K562 (cell line): ENCODE data around the gene SPRR1A. TPM values are rescaled to one million over a fixed set of nuclear protein-coding genes. Genes with fewer than 3 reads are reported as not detected.

Experiments used
- FIP1L1 ChIP-seq: fragments of 200-400 bp; formaldehyde crosslinking; IDR thresholded peaks from 2 replicates; pipeline ENCODE4 v1.6.1; 2018; ENCODE audit warnings: mild to moderate bottlenecking, low read depth, low read length; ENCODE audit not compliant: poor library complexity, severe bottlenecking
- FOSL1 ChIP-seq: fragments of 200-800 bp; sonication (Bioruptor generic); conservative IDR thresholded peaks from 2 replicates; pipeline ENCODE4 v1.6.1; 2016; ENCODE audit warnings: missing genetic modification characterization, missing compliant biosample characterization
- LEF1 ChIP-seq: fragments of 450-650 bp; IDR thresholded peaks from 2 replicates; pipeline ENCODE4 v1.6.1; 2016; ENCODE audit warnings: mild to moderate bottlenecking
- MYBL2 ChIP-seq, 2 experiments: fragments of 450-650 bp in 1 of 2; sonication (generic) in 1 of 2; formaldehyde crosslinking in 1 of 2; IDR thresholded peaks; 2 replicates each; pipeline versions ENCODE4 v1.6.1 to v1.8.1; 2017 to 2022; ENCODE audit warnings: borderline replicate concordance in 1 of 2, inconsistent platforms in 1 of 2, low read depth in 1 of 2, mild to moderate bottlenecking in 1 of 2, missing genetic modification reagents in 1 of 2, moderate library complexity in 1 of 2
- NELFE ChIP-seq: IDR thresholded peaks from 2 replicates; pipeline ENCODE4 v1.6.1; 2011; ENCODE audit warnings: mild to moderate bottlenecking; ENCODE audit not compliant: insufficient read depth, insufficient read length
- NR0B1 ChIP-seq: fragments of 450-650 bp; IDR thresholded peaks from one replicate; pipeline ENCODE4 v1.6.1; 2018; ENCODE audit warnings: mild to moderate bottlenecking, moderate library complexity; ENCODE audit not compliant: partially characterized antibody
- ZNF175 ChIP-seq: fragments of 200-800 bp; sonication (Bioruptor generic); IDR thresholded peaks from 2 replicates; pipeline ENCODE4 v1.6.1; 2016; ENCODE audit warnings: low read depth, mild to moderate bottlenecking, missing genetic modification characterization, missing compliant biosample characterization
- ZNF311 ChIP-seq: fragments of 250-450 bp; sonication (Bioruptor Pico); IDR thresholded peaks from 2 replicates; pipeline ENCODE4 v1.4.0; 2020; ENCODE audit warnings: mild to moderate bottlenecking, moderate library complexity
- ZNF408 ChIP-seq: fragments of 250-450 bp; sonication (Bioruptor Pico); IDR thresholded peaks from 2 replicates; pipeline ENCODE4 v1.4.0; 2020; ENCODE audit warnings: low read depth, mild to moderate bottlenecking, moderate library complexity
- polyA plus RNA-seq, 8 experiments: library from polyadenylated mRNA; depleted of rRNA in 4 of 8; stranded (reverse) in 5 of 8; unstranded in 3 of 8; fragments of >200 nt; fragmentation: Nextera tagmentation in 2 of 8; fragmentation: Illumina TruSeq in 1 of 8; extraction: Ambion mirVana in 2 of 8; extraction: Trizol in 1 of 8; gene quantifications; 2 replicates each; pipeline versions ENCODE4 v1.2.1 to v1.2.3, GENCODE V29; 2011 to 2014; ENCODE audit warnings: inconsistent platforms in 1 of 8, missing spikeins in 1 of 8
- total RNA-seq, 7 experiments: library from RNA; depleted of rRNA in 6 of 7; stranded (reverse); fragments of >200 nt in 6 of 7; fragmentation: Illumina TruSeq in 2 of 7; extraction: Trizol in 2 of 7; gene quantifications; 2 replicates each; pipeline versions ENCODE4 v1.2.1 to v1.2.3, GENCODE V29; 2011 to 2021; ENCODE audit warnings: low replicate concordance in 1 of 7
- TF ChIP-seq, protein P1 (sequence below): sonication (generic); IDR thresholded peaks from 2 replicates; pipeline ENCODE4 v1.6.1; 2016
- TF ChIP-seq, protein P2 (sequence below): sonication (generic); formaldehyde crosslinking; IDR thresholded peaks from 2 replicates; pipeline ENCODE4 v1.8.1; 2023; ENCODE audit warnings: mild to moderate bottlenecking, missing genetic modification reagents
- TF ChIP-seq, protein P3 (sequence below), 2 experiments: fragments of 450-650 bp; formaldehyde crosslinking in 1 of 2; IDR thresholded peaks; 2 replicates each; pipeline versions ENCODE4 v1.4.0 to v1.6.1; 2014 to 2020; ENCODE audit warnings: mild to moderate bottlenecking in 2 of 2, borderline replicate concordance in 1 of 2, low read depth in 1 of 2

Gene SPRR1A
- total and polyA plus RNA-seq, 9 of the 15 experiments (the other 6 are each of a cell fraction or from before 2014, with no cell fraction given) = not detected

- TF ChIP-seq ZNF311 (no peak), NR0B1 (no peak), ZNF175 (no peak), MYBL2 (IDR thresholded peaks at IDR 0.05; ENCODE audit: low read depth) (no peak), MYBL2 (CRISPR knock-in tag; IDR thresholded peaks at IDR 0.05; ENCODE audit: borderline replicate concordance) (no peak), FOSL1 (tag) (peak; percentile 91), LEF1 (no peak), FIP1L1 (no peak), ZNF408 (CRISPR knock-in tag) (no peak), NELFE (no peak)
- TF ChIP-seq, protein P1, sequence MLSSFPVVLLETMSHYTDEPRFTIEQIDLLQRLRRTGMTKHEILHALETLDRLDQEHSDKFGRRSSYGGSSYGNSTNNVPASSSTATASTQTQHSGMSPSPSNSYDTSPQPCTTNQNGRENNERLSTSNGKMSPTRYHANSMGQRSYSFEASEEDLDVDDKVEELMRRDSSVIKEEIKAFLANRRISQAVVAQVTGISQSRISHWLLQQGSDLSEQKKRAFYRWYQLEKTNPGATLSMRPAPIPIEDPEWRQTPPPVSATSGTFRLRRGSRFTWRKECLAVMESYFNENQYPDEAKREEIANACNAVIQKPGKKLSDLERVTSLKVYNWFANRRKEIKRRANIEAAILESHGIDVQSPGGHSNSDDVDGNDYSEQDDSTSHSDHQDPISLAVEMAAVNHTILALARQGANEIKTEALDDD = peak; percentile 96
- TF ChIP-seq, protein P2, sequence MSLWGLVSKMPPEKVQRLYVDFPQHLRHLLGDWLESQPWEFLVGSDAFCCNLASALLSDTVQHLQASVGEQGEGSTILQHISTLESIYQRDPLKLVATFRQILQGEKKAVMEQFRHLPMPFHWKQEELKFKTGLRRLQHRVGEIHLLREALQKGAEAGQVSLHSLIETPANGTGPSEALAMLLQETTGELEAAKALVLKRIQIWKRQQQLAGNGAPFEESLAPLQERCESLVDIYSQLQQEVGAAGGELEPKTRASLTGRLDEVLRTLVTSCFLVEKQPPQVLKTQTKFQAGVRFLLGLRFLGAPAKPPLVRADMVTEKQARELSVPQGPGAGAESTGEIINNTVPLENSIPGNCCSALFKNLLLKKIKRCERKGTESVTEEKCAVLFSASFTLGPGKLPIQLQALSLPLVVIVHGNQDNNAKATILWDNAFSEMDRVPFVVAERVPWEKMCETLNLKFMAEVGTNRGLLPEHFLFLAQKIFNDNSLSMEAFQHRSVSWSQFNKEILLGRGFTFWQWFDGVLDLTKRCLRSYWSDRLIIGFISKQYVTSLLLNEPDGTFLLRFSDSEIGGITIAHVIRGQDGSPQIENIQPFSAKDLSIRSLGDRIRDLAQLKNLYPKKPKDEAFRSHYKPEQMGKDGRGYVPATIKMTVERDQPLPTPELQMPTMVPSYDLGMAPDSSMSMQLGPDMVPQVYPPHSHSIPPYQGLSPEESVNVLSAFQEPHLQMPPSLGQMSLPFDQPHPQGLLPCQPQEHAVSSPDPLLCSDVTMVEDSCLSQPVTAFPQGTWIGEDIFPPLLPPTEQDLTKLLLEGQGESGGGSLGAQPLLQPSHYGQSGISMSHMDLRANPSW = no peak
- TF ChIP-seq, protein P3, sequence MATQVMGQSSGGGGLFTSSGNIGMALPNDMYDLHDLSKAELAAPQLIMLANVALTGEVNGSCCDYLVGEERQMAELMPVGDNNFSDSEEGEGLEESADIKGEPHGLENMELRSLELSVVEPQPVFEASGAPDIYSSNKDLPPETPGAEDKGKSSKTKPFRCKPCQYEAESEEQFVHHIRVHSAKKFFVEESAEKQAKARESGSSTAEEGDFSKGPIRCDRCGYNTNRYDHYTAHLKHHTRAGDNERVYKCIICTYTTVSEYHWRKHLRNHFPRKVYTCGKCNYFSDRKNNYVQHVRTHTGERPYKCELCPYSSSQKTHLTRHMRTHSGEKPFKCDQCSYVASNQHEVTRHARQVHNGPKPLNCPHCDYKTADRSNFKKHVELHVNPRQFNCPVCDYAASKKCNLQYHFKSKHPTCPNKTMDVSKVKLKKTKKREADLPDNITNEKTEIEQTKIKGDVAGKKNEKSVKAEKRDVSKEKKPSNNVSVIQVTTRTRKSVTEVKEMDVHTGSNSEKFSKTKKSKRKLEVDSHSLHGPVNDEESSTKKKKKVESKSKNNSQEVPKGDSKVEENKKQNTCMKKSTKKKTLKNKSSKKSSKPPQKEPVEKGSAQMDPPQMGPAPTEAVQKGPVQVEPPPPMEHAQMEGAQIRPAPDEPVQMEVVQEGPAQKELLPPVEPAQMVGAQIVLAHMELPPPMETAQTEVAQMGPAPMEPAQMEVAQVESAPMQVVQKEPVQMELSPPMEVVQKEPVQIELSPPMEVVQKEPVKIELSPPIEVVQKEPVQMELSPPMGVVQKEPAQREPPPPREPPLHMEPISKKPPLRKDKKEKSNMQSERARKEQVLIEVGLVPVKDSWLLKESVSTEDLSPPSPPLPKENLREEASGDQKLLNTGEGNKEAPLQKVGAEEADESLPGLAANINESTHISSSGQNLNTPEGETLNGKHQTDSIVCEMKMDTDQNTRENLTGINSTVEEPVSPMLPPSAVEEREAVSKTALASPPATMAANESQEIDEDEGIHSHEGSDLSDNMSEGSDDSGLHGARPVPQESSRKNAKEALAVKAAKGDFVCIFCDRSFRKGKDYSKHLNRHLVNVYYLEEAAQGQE (IDR thresholded peaks at IDR 0.05; ENCODE audit: borderline replicate concordance) = peak; percentile 29; the same call in 1 of the 2 replicates
- TF ChIP-seq, protein P3 (CRISPR knock-in tag; IDR thresholded peaks at IDR 0.05; ENCODE audit: low read depth) = no peak
Measured at GRCh38 chr1:153032677-153033308, 48.9 kb downstream of the SPRR1A start (continued).
